Neutrophil (primary cell): ENCODE data around the gene YES1.
"Not testable (repeated sequence)": the region's sequence is repeated elsewhere in the genome, so short reads cannot be mapped to it uniquely, and the experiment has no call there.

Experiments
- H3K27ac ChIP-seq: fragments of 200-600 bp; sonication (generic); 2 replicates; pipeline ENCODE4 v1.5.1; 2016; ENCODE audit warnings: mild to moderate bottlenecking, moderate library complexity
- H3K27me3 ChIP-seq: fragments of 200-600 bp; sonication (generic); 2 replicates; pipeline ENCODE4 v1.6.0; 2016; ENCODE audit warnings: mild to moderate bottlenecking
- H3K36me3 ChIP-seq: fragments of 200-600 bp; sonication (generic); 2 replicates; pipeline ENCODE4 v1.5.1; 2017
- H3K4me1 ChIP-seq, 2 experiments: fragments of 200-600 bp in 1 of 2; sonication (generic) in 1 of 2; 1 replicate in 1 of 2; 2 replicates in 1 of 2; pipeline versions ENCODE4 v1.5.1 to v1.6.1; 2013 to 2016; ENCODE audit warnings: low read depth in 1 of 2, low read length in 1 of 2, mild to moderate bottlenecking in 1 of 2, moderate library complexity in 1 of 2; ENCODE audit not compliant: control insufficient read depth in 1 of 2, insufficient read depth in 1 of 2
- H3K4me3 ChIP-seq, 2 experiments: fragments of 200-600 bp in 1 of 2; sonication (generic) in 1 of 2; 1 replicate in 1 of 2; 2 replicates in 1 of 2; pipeline ENCODE4 v1.5.1; 2013 to 2016; ENCODE audit warnings: low read depth in 1 of 2, low read length in 1 of 2, mild to moderate bottlenecking in 1 of 2, moderate library complexity in 1 of 2
- H3K9me3 ChIP-seq: fragments of 200-600 bp; sonication (generic); 2 replicates; pipeline ENCODE4 v1.5.1; 2016
- TF ChIP-seq, protein P1 (sequence below): fragments of 200-600 bp; sonication (generic); IDR thresholded peaks from 2 replicates; pipeline ENCODE4 v1.5.1; 2016; ENCODE audit warnings: antibody characterized with exemption

Gene YES1

DNA sequence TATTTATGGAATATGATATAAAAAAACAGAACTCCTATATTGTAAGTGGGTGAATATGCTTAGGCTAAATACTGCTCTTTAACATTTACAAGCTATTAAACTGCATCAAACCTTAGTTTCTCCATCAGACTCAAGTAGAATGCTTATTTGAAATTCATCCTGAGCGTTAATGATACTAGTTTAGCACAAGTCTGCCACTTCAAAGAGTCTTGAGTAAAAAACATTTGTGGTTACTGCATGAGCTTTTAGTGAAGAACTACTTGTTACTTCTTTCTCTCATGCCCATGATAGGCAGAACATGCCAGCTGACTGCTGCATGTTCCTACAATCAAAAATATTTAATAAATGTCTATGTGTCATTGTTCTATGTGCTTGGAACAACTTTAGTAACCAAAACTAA is 12.1 kb downstream of the YES1 start:
- Histone ChIP-seq H3K27ac (no peak overlapping the region), H3K4me1 (no peaks in the 10 kb centered on the region), H3K36me3 (no peaks in the 10 kb centered on the region), H3K27me3 (peaks cover 100% of the 10 kb centered on the region), H3K4me3 (no peak overlapping the region), H3K9me3 (no peaks in the 10 kb centered on the region)
- TF ChIP-seq, protein P1, sequence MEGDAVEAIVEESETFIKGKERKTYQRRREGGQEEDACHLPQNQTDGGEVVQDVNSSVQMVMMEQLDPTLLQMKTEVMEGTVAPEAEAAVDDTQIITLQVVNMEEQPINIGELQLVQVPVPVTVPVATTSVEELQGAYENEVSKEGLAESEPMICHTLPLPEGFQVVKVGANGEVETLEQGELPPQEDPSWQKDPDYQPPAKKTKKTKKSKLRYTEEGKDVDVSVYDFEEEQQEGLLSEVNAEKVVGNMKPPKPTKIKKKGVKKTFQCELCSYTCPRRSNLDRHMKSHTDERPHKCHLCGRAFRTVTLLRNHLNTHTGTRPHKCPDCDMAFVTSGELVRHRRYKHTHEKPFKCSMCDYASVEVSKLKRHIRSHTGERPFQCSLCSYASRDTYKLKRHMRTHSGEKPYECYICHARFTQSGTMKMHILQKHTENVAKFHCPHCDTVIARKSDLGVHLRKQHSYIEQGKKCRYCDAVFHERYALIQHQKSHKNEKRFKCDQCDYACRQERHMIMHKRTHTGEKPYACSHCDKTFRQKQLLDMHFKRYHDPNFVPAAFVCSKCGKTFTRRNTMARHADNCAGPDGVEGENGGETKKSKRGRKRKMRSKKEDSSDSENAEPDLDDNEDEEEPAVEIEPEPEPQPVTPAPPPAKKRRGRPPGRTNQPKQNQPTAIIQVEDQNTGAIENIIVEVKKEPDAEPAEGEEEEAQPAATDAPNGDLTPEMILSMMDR, result no peak

- not testable (repeated sequence) for H3K27ac ChIP-seq, H3K9me3 ChIP-seq, H3K36me3 ChIP-seq, H3K4me3 ChIP-seq, H3K4me1 ChIP-seq
- peaks cover 81% of the 10 kb centered on the region for H3K27me3 ChIP-seq
Observed at GRCh38 chr18:795383-795782, 16.7 kb downstream of the YES1 start.

DNA sequence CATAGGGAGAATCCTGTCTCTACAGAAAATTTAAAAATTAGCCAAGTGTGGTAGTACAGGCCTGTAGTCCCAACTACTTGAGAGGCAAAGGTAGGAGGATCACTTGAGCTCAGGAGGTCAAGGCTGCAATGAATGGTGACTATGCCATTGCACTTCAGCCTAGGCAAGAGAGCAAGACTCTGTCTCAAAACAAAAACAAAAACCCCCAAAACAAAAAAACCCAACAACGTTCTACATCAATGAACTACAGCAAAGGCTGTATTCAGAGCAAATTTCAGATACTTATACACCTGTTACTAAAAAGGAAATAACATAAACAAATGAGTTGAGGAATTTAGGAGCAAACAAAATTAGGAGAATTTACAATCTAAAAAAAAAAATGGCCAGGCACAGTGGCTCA is 22.6 kb downstream of the YES1 start:
- Histone ChIP-seq H3K36me3 (no peaks in the 10 kb centered on the region), H3K4me1 (no peaks in the 10 kb centered on the region), H3K4me3 (no peak overlapping the region), H3K27me3 (peaks cover 50% of the 10 kb centered on the region), H3K9me3 (peaks cover 5% of the 10 kb centered on the region), H3K27ac (no peak overlapping the region)
- TF ChIP-seq, protein P1, result no peak

- Histone ChIP-seq H3K27ac (no peak overlapping the region), H3K36me3 (no peaks in the 10 kb centered on the region), H3K9me3 (peaks cover 5% of the 10 kb centered on the region), H3K4me1 (no peaks in the 10 kb centered on the region), H3K4me3 (no peak overlapping the region), H3K27me3 (peaks cover 28% of the 10 kb centered on the region)
- TF ChIP-seq, protein P1, result no peak
Observed at GRCh38 chr18:785242-785641, 26.8 kb downstream of the YES1 start.

GRCh38 chr18:784470-785172 is 27.4 kb downstream of the YES1 start:
- Histone ChIP-seq H3K36me3 (no peaks in the 10 kb centered on the region), H3K4me1 (no peaks in the 10 kb centered on the region), H3K27me3 (peaks cover 22% of the 10 kb centered on the region), H3K4me3 (no peak overlapping the region), H3K9me3 (peaks cover 5% of the 10 kb centered on the region), H3K27ac (no peak overlapping the region)
- TF ChIP-seq, protein P1, result no peak

GRCh38 chr18:778194-778927 is 33.7 kb downstream of the YES1 start:
- H3K9me3 ChIP-seq, result no peaks in the 10 kb centered on the region
- H3K4me3 ChIP-seq, result no peak overlapping the region
- H3K4me1 ChIP-seq, result no peaks in the 10 kb centered on the region
- no peaks in the 10 kb centered on the region for H3K36me3 ChIP-seq
- no peak overlapping the region for H3K27ac ChIP-seq
- TF ChIP-seq, protein P1, result no peak
- H3K27me3 ChIP-seq, result peaks cover 1% of the 10 kb centered on the region
